Stimulated activated naive CD8-positive, alpha-beta T cell treated with anti-CD3 and anti-CD28 coated beads, Interleukin-15, amount 100 ng/mL, for 72 hours (primary cell): ENCODE data around the gene BACH2.
A peak's percentile ranks its signal among the peaks of the same experiment; 100 is the strongest.

Experiments
- ATAC-seq: fragments of 150-1000 bp; cut with Tn5 transposase; 2 replicates; pipeline ENCODE4 v1.10.0; 2021; ENCODE audit warnings: mild to moderate bottlenecking, moderate library complexity
- DNase-seq, 2 donors: peaks; one replicate each; pipeline ENCODE4 v3.0.0; 2021 to 2022
- H3K27ac Mint-ChIP-seq, 2 donors: one replicate each; pipeline ENCODE4 v1.8.0; 2022; ENCODE audit warnings: mild to moderate bottlenecking in 2 of 2, mixed read lengths in 2 of 2, moderate library complexity in 2 of 2
- H3K27me3 Mint-ChIP-seq: one replicate; pipeline ENCODE4 v1.8.0; 2022; ENCODE audit warnings: mixed read lengths
- H3K4me1 Mint-ChIP-seq: one replicate; pipeline ENCODE4 v1.8.0; 2022; ENCODE audit warnings: mild to moderate bottlenecking, mixed read lengths
- H3K4me3 Mint-ChIP-seq, 2 donors: one replicate each; pipeline ENCODE4 v1.8.0; 2022; ENCODE audit warnings: mild to moderate bottlenecking in 2 of 2, mixed read lengths in 2 of 2, moderate library complexity in 1 of 2
- H3K9me3 Mint-ChIP-seq, 2 donors: one replicate each; pipeline ENCODE4 v1.8.0; 2022; ENCODE audit warnings: mixed read lengths in 2 of 2

Gene BACH2

DNA sequence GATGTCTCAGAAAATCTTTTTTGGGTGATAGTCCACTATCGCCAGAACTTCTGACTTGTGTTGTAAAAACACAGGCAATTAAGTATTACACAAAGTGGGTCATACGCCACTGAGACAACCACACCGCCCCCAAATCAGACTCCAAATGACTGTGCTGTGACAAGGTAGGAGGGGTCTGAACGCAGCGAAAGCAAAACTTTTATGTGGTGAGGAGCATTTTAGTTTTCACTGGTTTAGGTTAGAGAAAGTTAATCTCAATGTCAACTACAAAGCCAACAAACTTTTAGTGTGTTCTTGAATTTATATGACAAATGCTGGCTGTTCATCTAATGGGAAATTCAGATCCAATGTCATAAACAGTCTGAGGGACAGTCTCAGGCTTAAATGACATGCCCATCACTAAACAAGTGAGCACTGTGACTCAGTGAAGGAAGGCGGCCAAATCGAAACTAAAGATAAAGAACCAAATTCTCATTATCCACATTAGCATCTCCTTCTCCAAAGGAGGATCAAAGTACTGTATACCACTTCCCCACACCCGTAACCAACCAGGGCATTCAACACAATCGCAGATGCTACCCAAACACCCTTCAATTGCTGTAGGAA lies 215.7 kb downstream of the BACH2 start:
- Mint-ChIP-seq H3K4me3 (peak overlapping the region; percentile 75 to 93), H3K9me3 (no peaks in the 10 kb centered on the region), H3K4me1 (peaks cover 59% of the 10 kb centered on the region), H3K27ac (peak overlapping the region; percentile 97 to 98), H3K27me3 (no peaks in the 10 kb centered on the region)
- DNase-seq (peak; percentile 80 to 92), ATAC-seq (peak; percentile 76)

DNA sequence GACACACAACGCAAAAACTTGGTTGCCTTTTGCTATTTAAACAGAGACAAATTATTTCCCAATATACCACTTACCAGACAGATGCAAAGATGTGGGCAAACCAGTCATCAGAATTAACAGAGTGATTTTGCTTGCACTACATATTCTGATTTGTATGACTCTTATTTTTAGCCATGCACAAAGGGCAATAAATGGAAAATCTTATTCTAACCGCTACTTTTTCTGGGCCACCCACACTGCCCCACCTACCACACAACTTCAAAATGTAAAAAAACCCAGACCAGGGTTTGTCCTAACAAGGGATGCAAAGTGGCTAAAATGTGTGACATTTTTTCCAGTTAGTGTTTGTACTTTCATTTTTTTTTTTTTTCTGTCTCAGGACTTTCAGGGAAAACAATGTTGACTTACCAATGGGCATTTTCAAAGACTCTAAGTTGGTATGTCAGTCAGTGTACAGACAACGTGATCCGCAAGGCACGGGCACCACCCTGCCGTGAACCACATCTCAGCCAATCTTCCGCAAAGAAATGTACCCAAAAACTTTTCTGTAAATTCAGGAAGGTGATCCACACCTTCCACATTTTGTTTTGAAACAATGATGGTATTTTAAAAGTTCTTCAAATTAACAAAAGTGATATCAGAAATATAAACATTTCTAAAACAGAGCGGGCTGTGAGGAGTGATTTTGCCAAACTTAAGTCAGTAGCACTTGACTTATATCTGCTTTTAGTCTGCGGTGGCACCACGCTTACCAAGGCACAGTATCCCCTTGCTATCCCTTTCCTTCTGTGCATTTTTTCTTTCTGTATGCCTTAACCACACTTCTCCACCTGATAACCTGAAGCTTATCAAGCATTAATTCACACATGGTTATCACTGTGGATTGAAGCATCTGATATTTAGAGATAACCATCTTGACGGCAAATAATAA lies 216.8 kb downstream of the BACH2 start:
- Mint-ChIP-seq H3K9me3 (no peaks in the 10 kb centered on the region), H3K4me3 (peak overlapping the region; percentile 75 to 93), H3K4me1 (peaks cover 57% of the 10 kb centered on the region), H3K27ac (peak overlapping the region; percentile 97 to 98), H3K27me3 (no peaks in the 10 kb centered on the region)
- ATAC-seq (peak; percentile 53), DNase-seq (peak; percentile 64 to 78)

DNA sequence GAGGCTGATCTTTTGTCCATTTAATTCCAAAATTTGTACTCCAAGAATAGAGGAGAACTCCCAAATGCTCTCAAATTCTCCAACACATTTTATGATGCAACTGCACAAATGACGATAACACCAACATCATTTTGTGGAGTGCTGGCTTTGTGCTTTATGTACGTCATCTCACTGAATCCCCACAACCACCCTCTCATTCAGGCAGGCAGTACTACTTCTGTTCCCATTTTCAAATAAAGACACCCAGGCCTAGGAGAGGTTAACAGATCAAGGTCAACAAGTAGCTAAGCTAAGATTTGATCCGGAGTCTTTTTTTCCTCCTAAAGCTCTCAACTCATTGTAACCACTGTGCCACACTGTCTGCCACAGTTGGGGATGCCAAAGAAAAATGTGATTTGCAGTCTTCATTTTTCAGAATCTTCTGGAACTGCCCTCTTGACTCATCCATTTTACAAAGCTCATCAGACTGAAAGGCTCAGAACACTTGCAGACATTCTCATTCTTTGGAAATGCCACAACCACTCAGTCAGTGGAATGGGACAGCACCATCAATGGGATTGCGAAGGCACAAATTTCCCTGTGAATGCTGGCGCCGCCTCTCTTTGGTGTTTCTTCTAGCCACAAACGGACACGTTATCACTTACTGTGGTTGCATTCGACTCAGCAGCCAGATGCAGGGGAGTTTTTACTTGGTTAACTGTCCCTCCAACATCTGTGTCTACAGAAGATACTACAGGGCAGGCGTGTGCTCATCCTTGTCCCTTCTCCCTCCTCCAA lies 217.9 kb downstream of the BACH2 start:
- peak overlapping the region; percentile 75 to 93 for H3K4me3 Mint-ChIP-seq
- peak; percentile 62 to 89 for DNase-seq

DNA sequence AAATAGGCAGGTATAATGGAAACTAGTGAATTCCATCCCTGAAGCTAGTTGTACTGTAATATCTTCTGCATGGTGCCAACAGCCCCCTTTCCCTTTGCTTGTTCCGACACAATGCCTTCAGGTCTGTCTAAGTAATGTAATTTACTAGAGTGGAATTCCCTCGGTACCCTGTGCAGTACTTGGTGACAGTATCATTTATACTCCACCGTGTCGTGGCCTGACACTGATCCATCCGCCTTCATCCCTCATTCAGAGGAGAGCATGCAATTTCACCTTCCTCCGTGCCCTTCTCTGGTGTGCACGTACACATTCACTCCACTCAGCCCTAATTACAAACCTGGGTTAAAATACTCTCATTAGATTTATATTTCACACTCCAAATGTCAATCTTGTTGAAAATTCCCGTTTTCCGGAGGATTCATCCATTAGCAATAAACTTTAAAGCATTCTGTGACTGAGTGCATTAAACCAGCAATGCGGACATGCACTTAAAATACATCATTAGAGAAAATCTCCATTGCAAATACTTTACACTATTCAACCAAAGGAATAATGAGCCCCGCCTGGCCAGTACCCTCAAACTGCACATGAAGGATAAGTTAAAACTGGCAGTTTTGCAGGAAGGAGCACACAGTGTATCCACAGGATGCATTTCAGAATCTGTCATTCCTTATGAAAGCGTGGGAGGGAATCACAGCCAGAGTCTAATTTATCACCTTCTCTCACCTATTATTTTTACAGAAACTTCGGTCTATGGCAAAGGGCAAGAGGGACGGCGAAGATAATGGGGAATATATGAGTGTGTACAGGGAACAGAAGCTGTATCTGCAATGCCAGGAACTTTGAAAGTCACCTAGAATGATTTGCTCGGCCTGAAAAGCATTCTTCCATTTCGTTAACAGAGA lies 219.9 kb downstream of the BACH2 start:
- ATAC-seq: no peak
- H3K27ac Mint-ChIP-seq: peak overlapping the region in 1 of 2 donors; percentile 97
- no peaks in the 10 kb centered on the region for H3K27me3 Mint-ChIP-seq
- peaks cover 62% of the 10 kb centered on the region for H3K4me1 Mint-ChIP-seq
- DNase-seq: no peak
- no peaks in the 10 kb centered on the region for H3K9me3 Mint-ChIP-seq
- H3K4me3 Mint-ChIP-seq: peak overlapping the region; percentile 75 to 93

More for the DNA sequence above, 217.9 kb downstream of the BACH2 start:
- Mint-ChIP-seq H3K27me3 (no peaks in the 10 kb centered on the region), H3K27ac (peak overlapping the region; percentile 97 to 98), H3K9me3 (no peaks in the 10 kb centered on the region), H3K4me1 (peaks cover 56% of the 10 kb centered on the region)
- ATAC-seq: peak; percentile 63

DNA sequence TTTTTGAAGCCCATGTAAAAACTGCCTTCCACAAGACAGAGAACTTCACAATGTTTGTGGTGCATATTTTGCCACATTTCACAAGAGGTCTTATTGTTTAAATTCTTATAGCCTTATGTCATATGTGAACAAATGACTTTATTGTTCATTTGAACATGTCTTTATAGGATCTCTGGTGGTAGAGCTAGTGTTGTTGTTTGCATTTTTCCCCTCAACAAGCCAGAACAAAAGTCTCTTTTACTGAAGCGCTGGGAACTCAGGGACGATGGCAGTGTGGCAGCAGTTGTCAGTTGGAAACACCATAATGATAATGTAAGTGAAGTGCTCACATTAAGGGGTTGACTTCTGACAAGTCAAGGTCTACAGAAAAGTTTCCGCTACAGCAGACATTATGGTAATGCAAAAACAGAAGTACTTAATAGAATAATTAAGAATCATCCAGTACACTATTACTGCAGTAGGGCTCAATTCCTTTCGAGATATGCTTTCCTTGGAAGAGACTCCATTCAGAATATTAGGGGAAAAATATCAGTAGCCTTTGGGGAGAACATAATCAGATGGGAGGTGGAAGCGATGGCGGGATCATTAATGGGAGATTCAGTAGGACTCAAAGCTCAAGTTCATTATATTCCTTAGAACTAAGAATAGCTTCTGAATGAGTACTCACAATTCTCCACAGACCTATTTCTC lies 222.3 kb downstream of the BACH2 start:
- H3K9me3 Mint-ChIP-seq: no peaks in the 10 kb centered on the region
- no peaks in the 10 kb centered on the region for H3K27me3 Mint-ChIP-seq
- peak overlapping the region; percentile 72 to 82 for H3K4me3 Mint-ChIP-seq
- peaks cover 78% of the 10 kb centered on the region for H3K4me1 Mint-ChIP-seq
- DNase-seq (no peak), ATAC-seq (no peak)
- peak overlapping the region; percentile 15 to 66 for H3K27ac Mint-ChIP-seq

DNA sequence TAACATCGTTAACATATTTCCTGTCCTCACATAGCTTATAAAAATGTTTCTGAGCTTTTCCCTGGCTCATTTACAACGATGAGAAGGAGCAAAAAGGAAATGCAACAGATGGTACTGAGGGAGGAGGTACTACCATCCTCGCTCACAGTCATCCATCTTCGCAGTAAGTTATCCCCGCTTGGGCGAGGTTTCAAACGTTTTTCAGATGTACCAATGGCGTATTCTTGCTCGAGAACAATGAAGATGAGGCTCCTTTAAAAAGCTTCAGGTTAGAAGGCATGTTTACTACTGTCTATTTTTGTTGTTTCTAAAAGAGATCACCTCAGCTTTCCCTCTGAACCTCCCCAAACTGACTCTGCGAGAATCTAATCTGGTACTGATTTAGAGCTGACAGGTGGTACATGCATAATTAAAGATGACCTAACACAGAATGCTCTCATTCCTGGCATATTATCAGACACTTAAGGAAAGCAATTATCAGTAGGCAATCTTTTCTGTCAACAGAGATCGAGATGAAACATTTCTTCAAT lies 223.6 kb downstream of the BACH2 start:
- DNase-seq (no peak), ATAC-seq (peak; percentile 52)
- Mint-ChIP-seq H3K9me3 (no peaks in the 10 kb centered on the region), H3K4me1 (peaks cover 91% of the 10 kb centered on the region), H3K27me3 (no peaks in the 10 kb centered on the region), H3K27ac (peak overlapping the region; percentile 88 to 89), H3K4me3 (peak overlapping the region; percentile 74 to 82)

DNA sequence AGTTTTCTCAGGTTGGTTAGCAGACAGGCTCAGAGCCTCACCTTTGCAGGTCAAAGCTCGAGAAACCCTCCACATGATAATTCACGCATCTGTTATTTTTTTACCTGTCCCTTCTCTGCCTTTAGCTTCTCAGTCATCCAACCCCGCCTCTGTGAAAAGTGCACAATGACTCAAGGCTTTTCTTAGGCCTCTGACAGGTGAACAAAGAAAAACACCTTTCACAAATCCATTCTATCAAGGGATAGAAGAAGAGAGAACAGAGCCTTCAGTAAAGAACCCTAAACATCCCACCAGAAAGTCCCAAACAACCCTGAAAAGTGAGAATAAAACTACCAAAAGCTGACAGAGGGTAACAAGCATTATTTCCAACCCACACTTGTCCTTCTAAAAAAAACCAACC lies 224.1 kb downstream of the BACH2 start:
- H3K4me3 Mint-ChIP-seq: peak overlapping the region; percentile 74 to 82
- ATAC-seq: peak; percentile 51
- peak overlapping the region; percentile 88 to 89 for H3K27ac Mint-ChIP-seq
- no peaks in the 10 kb centered on the region for H3K27me3 Mint-ChIP-seq
- no peaks in the 10 kb centered on the region for H3K9me3 Mint-ChIP-seq
- no peak for DNase-seq
- H3K4me1 Mint-ChIP-seq: peaks cover 96% of the 10 kb centered on the region

DNA sequence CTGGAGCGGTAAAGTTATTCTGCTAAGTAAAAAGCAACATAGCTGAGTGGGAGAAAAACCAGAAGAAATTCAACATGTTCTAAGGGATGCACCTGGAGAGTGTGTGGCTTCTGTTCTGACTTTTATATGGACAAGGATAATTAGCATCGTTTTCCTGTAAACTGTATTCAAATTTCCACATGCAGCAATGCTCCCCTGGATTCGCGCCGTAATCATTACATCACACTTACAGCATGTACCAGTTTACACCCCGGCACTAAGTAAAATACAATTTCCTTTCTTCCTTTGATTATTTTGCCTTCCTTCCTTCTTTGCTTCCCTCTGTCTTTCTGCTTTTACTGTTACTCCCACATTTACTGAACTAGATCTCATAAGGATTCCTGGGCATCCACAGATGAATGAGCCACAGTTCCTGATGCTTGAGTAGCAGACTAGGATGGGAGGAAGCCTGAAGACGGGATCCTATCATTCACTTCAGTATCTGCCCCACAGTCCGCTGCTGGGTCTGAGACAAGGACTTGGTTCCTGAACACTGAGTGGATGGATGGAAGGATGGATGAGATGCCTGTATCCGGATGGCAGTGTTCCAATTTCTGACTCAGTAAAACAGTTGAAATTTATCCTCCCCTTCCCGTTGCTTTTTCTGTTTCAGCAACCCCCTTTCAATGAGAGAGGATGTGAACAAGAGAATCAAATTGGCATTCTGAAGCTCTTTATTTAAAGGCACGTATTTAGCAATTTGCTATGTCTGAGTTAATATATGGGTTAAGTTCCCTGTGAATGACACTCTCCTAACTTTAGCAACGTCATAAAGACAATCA lies 227.7 kb downstream of the BACH2 start:
- Mint-ChIP-seq H3K4me3 (peak overlapping the region; percentile 32 to 40), H3K27me3 (no peaks in the 10 kb centered on the region), H3K9me3 (no peaks in the 10 kb centered on the region), H3K27ac (peak overlapping the region in 1 of 2 donors; percentile 63), H3K4me1 (peaks cover 93% of the 10 kb centered on the region)
- ATAC-seq (no peak), DNase-seq (no peak)

DNA sequence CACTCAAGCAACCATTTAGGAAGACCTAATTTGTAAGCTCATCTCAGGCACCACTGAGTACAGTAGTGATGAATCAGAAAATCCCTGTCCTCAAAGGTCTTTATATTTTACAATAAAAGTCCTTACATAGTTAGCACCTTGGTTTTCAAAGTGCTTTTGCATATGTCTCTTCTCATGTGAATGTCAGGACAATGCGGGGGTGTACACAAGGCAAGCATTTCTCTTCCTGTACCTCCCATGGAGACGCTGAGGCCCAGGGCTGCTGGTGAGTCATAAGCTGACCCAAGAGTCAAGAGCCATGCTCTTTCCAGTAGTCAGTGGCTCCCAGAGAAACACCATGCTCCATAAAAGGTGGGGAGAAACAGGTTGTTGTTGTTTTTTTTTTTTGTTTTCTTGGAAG lies 228.4 kb downstream of the BACH2 start:
- Mint-ChIP-seq H3K9me3 (no peaks in the 10 kb centered on the region), H3K4me1 (peaks cover 90% of the 10 kb centered on the region), H3K27ac (peak overlapping the region in 1 of 2 donors; percentile 52), H3K27me3 (no peaks in the 10 kb centered on the region), H3K4me3 (peak overlapping the region; percentile 32 to 40)
- ATAC-seq (peak; percentile 75), DNase-seq (peak in 1 of 2 donors; percentile 47)

DNA sequence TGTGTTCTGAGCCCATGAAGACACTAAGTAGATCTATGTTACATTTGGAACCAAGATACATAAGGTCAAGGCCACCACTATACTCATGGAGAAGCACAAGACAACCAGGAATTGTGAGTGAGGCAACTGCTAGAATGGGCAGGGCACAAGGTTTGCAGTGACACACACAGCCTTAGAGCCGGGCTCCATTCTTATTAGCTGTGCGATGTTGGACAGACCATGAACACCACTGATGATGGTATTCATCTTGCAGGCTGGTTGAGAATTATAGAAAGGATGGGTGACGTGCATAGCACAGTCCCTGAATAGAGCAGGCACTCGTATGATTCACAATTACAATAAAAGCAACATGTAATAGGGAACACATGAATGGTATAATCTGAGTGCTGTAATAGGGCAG lies 229.9 kb downstream of the BACH2 start:
- Mint-ChIP-seq H3K9me3 (no peaks in the 10 kb centered on the region), H3K4me3 (peak overlapping the region; percentile 16 to 53), H3K4me1 (peaks cover 74% of the 10 kb centered on the region), H3K27ac (peak overlapping the region in 1 of 2 donors; percentile 86), H3K27me3 (no peaks in the 10 kb centered on the region)
- ATAC-seq: no peak
- no peak for DNase-seq

DNA sequence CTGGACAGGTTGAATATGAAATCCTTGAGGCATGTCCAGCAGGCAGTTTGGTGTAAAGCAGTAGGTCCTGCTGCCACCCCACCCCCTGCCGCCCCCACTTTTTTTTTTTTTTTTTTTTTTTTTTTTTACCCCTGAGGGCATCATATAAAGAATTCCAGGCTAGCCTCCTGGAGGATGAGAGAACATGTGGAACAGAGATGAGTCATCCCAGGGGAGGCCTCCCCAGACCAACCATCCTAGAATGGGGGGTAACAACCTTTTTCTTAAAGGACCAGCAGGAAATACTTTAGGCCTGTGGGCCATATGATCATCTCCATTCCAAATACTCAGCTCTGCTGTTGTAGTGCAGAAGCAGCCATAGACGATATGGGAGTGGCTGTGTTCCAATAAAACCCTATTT lies 231.5 kb downstream of the BACH2 start:
- no peaks in the 10 kb centered on the region for H3K27me3 Mint-ChIP-seq
- peaks cover 59% of the 10 kb centered on the region for H3K4me1 Mint-ChIP-seq
- no peak overlapping the region for H3K27ac Mint-ChIP-seq
- no peak overlapping the region for H3K4me3 Mint-ChIP-seq
- DNase-seq (no peak), ATAC-seq (no peak)
- no peaks in the 10 kb centered on the region for H3K9me3 Mint-ChIP-seq

DNA sequence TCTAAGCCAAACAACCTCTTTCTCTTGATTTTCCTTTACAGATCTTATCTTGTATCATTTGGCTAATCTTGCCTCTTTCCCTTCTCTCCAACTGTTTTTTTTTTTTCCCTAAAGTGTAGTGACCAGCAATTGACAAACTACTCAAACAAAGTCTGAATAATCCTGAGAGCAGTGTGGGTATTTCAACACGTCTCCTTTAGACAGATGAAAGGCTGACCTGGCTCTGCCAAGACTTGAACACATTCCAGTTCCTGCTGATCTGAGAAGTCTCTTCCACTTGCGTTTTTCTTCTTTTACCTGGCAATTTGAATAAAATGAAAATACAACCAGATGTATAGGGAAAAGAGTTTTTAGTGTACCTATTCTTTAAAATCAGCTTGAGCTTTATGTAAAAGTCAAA lies 234.0 kb downstream of the BACH2 start:
- no peaks in the 10 kb centered on the region for H3K9me3 Mint-ChIP-seq
- no peak overlapping the region for H3K4me3 Mint-ChIP-seq
- DNase-seq: no peak
- H3K4me1 Mint-ChIP-seq: peaks cover 37% of the 10 kb centered on the region
- H3K27me3 Mint-ChIP-seq: no peaks in the 10 kb centered on the region
- H3K27ac Mint-ChIP-seq: no peak overlapping the region
- no peak for ATAC-seq

DNA sequence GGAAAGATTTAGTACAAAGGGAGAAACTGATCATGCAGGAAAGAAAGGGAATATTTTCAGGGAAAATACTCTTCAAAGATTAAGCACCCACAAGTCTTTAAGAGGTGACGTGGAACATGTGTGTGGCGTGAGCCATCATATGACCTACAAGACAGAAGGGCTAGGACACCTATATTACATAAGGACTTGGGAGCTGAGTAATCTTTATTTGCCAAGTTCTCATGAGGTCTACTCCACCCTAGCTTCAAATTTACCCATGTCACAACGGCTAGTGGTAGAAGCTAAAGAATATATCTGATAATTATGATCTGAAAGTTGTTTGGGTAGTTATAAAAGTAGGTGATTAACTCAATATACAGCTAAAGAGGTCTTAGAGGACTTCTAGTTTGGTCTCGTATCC lies 234.6 kb downstream of the BACH2 start:
- Mint-ChIP-seq H3K4me3 (no peak overlapping the region), H3K27ac (no peak overlapping the region), H3K4me1 (peaks cover 37% of the 10 kb centered on the region), H3K27me3 (no peaks in the 10 kb centered on the region), H3K9me3 (peaks cover 2 to 6% of the 10 kb centered on the region in 2 donors)
- no peak for DNase-seq
- ATAC-seq: no peak
